HG03520 (cell line): ENCODE results near the gene SIT1.

Source experiments
- ATAC-seq: cut with Tn5 transposase; IDR thresholded peaks from one replicate; pipeline ENCODE4 v1.9.1; 2021; ENCODE audit warnings: mild to moderate bottlenecking, moderate library complexity; ENCODE audit not compliant: unreplicated experiment

Gene SIT1

GRCh38 chr9:35608221-35608620 is 42.5 kb downstream of the SIT1 start:
- ATAC-seq, result no peak

GRCh38 chr9:35606726-35607125 is 44.0 kb downstream of the SIT1 start:
- ATAC-seq, result no peak

- ATAC-seq, result no peak
Measured at GRCh38 chr9:35606138-35606504, 44.6 kb downstream of the SIT1 start.

- peak; percentile 4 for ATAC-seq
Measured at GRCh38 chr9:35605351-35606137, 45.2 kb downstream of the SIT1 start.

DNA sequence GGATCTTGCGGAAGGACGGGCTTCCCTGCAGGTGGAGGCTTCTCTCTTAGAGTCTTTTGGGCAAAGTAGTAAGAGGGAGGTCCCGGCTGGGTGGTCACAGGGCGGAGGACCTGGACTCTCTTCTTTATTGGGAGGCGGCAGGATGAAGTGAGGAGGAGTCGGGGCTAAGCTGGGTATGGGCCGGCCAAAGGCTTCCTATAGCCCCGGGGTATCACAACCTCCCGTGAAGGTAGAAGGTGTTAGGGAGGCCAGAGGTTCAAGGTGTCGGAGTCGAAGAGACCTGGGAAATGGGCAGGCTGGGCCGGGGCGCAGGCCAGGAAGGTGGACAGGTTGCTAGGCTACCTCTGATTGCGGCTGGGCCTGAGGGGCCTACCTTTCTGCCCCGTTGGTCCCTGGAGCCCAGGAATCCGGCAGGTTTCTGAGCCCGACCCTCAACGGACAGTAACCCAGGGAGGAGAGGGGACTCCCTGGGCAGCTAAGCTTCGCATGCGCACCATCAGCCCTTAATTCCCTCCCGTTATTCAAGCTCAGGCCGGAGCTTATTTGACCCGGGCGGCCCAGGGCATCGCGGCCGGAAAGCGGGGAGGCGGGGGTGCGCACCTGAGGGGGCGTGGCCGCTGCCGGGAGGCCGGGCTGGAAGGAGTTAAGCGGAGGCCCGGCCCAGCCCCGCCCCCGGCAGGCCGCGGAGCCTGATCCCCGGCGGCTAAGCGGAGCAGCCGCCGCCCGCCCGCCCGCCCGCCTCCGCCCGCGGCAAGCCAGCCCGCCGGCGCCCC is 46.0 kb downstream of the SIT1 start, which contains the start of gene TESK1:
Gene TESK1, plus strand, starts transcription at position 685 of the 773 bp plus-strand sequence. CDS start 358 bp downstream, outside the sequence.
- ATAC-seq, result peak; percentile 33

DNA sequence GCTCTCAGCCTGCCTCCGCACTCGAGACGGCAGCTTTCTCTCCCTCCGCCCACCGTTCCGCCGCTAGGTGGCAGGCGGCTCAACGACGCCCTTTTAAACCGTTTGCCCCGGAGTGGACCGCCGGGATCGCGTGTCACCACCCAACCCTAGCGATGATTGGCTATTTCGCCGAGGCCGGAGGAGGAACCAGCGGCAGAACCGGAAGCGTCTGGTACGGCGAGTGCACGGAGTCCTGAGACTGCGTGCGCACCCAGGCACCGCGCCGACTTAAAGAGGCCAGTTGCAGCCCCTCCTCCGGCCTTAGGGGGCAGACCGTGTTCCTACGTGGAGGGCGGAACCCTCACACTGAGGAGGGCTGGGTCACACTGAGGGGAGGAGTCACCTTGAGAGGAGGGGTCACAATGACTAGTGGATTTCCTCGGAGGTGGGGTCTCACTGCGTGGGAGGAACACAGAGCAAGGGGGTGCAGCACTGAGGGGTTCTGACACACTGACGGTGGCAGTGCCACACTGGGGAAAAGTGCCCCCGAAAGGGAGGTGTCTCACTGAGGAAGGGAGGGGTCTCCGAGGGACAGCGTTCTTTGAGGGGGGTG is 46.6 kb downstream of the SIT1 start:
- ATAC-seq, result peak; percentile 82

DNA sequence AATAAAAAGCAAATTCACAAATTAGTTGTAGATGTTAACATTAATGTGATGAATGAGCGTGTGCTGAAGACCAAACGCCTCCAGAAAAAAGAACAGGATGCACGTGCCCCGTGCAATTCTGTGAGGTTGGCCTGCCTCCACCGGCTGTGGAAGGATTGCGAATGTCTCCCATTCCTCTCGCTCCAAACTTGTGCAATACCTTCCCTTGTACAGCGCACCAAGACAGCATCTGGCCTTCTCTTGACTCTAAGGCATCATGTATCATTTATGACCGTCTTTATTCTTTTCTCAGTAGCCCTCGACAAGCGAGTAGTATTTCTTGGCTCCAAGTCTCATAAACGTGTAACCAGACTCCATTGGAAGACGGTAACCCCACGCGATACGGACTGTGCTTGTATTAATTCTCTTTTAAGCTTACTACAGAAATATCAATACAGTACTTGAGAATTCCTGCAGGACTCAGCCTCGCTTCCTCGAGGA is 47.2 kb downstream of the SIT1 start:
- no peak for ATAC-seq

- no peak for ATAC-seq
Measured at GRCh38 chr9:35599763-35600604, 50.7 kb downstream of the SIT1 start.
